Nephron progenitor cell (in vitro differentiated cells): ENCODE results near the gene HDGFL3.

Experiments used
- DNase-seq: peaks from one replicate; pipeline ENCODE4 v3.0.0; 2021
- H3K27ac Mint-ChIP-seq: 2 replicates; pipeline ENCODE4 v1.8.0; 2021; ENCODE audit warnings: mild to moderate bottlenecking, moderate library complexity, mixed read lengths
- H3K27me3 Mint-ChIP-seq: 2 replicates; pipeline ENCODE4 v1.8.0; 2021; ENCODE audit warnings: mild to moderate bottlenecking, low read depth, mixed read lengths; ENCODE audit not compliant: poor library complexity
- H3K36me3 Mint-ChIP-seq: 2 replicates; pipeline ENCODE4 v1.8.0; 2021; ENCODE audit warnings: low read depth, mixed read lengths
- H3K4me1 Mint-ChIP-seq: 2 replicates; pipeline ENCODE4 v1.8.0; 2021; ENCODE audit warnings: mixed read lengths
- H3K4me3 Mint-ChIP-seq: 2 replicates; pipeline ENCODE4 v1.8.0; 2021; ENCODE audit warnings: mild to moderate bottlenecking, moderate library complexity, mixed read lengths
- H3K9me3 Mint-ChIP-seq: 2 replicates; pipeline ENCODE4 v1.8.0; 2021; ENCODE audit warnings: mild to moderate bottlenecking, moderate library complexity, mixed read lengths
- CTCF ChIP-seq: fragments of 200-600 bp; sonication (generic); IDR thresholded peaks from 2 replicates; pipeline ENCODE4 v1.5.0; 2021; ENCODE audit warnings: antibody characterized with exemption

Gene HDGFL3

GRCh38 chr15:83082730-83083386, 124.8 kb downstream of the HDGFL3 start:
- Mint-ChIP-seq H3K36me3 (no peaks in the 10 kb centered on the region), H3K4me1 (no peaks in the 10 kb centered on the region), H3K9me3 (no peaks in the 10 kb centered on the region), H3K27me3 (peaks cover 28% of the 10 kb centered on the region), H3K27ac (no peak overlapping the region), H3K4me3 (no peak overlapping the region)
- DNase-seq, result no peak
- TF ChIP-seq CTCF, result no peak

- DNase-seq, result no peak
- Mint-ChIP-seq H3K27me3 (peaks cover 31% of the 10 kb centered on the region), H3K27ac (no peak overlapping the region), H3K4me1 (no peaks in the 10 kb centered on the region), H3K9me3 (no peaks in the 10 kb centered on the region), H3K36me3 (no peaks in the 10 kb centered on the region), H3K4me3 (no peak overlapping the region)
- TF ChIP-seq CTCF, result no peak
Measured at GRCh38 chr15:83081256-83082014, 126.2 kb downstream of the HDGFL3 start.

- peaks cover 10% of the 10 kb centered on the region for H3K36me3 Mint-ChIP-seq
- H3K4me3 Mint-ChIP-seq, result no peak overlapping the region
- no peak for TF ChIP-seq CTCF
- DNase-seq, result no peak
- H3K9me3 Mint-ChIP-seq, result peaks cover 15% of the 10 kb centered on the region
- H3K4me1 Mint-ChIP-seq, result no peaks in the 10 kb centered on the region
- H3K27ac Mint-ChIP-seq, result no peak overlapping the region
- H3K27me3 Mint-ChIP-seq, result peaks cover 28% of the 10 kb centered on the region
Measured at GRCh38 chr15:83078712-83079111, 128.9 kb downstream of the HDGFL3 start.
